IgD-negative memory B cell (primary cell): Measurements from ENCODE around the gene TRIM41. TPM values are rescaled to one million over a fixed set of nuclear protein-coding genes. Genes with fewer than 3 reads are reported as not detected.
"Not testable (repeated sequence)": the region's sequence is repeated elsewhere in the genome, so short reads cannot be mapped to it uniquely, and the experiment has no call there.

ENCODE experiments used
- H3K27ac Mint-ChIP-seq, 3 donors: one replicate each; pipeline ENCODE4 v1.8.0; 2020 to 2022; ENCODE audit warnings: mild to moderate bottlenecking in 3 of 3, mixed read lengths in 3 of 3, moderate library complexity in 1 of 3
- H3K27me3 Mint-ChIP-seq: one replicate; pipeline ENCODE4 v1.8.0; 2021; ENCODE audit warnings: mixed read lengths
- H3K36me3 Mint-ChIP-seq: one replicate; pipeline ENCODE4 v1.8.0; 2020; ENCODE audit warnings: mild to moderate bottlenecking, mixed read lengths
- H3K4me1 Mint-ChIP-seq, 3 donors: one replicate each; pipeline ENCODE4 v1.8.0; 2020 to 2022; ENCODE audit warnings: mixed read lengths in 3 of 3, mild to moderate bottlenecking in 1 of 3
- H3K4me3 Mint-ChIP-seq, 4 donors: one replicate each; pipeline ENCODE4 v1.8.0; 2020 to 2022; ENCODE audit warnings: mild to moderate bottlenecking in 4 of 4, mixed read lengths in 4 of 4, moderate library complexity in 3 of 4
- H3K9me3 Mint-ChIP-seq, 3 donors: one replicate each; pipeline ENCODE4 v1.8.0; 2020 to 2021; ENCODE audit warnings: mixed read lengths in 3 of 3, mild to moderate bottlenecking in 1 of 3
- polyA plus RNA-seq: library from polyadenylated mRNA; unstranded; fragments of 300-500 nt; fragmentation: Illumina TruSeq; gene quantifications from one replicate; pipeline ENCODE4 v1.2.3, GENCODE V29; 2021

TRIM41 gene
- polyA plus RNA-seq = 1.3 TPM

DNA sequence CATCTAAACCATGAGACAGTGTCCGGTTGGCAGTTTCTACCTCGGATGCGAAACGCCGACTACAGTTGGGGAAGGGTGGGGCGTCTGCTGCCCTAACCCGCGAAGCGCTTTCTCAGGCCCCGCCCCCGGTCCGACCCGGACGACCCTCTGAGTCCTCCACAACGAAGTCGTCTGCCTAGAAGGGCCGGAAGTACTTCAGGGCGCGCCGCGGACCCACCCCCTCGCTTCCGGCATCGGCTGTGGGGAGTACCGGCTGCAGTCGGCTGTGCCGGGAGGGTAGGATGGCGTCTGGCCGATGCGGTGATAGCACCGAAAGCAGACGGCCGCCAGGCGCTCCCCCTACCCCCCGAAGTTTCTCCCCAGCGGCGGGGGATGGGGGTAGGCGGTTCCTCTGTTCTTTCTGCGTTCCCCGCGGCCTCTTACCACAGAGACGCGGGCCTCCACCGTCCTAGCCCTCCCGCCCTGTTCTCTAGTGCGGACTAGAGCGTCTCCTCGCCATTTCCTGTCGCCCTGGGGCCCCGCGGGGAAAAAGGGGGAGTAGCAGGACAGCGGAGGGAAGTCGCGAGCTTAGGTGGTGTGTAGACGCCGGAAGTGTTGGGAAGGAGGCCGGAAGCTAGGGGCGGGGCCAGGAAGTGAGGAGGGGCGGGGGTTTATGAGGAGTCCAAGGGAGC is at the start of gene TRIM41:
Gene TRIM41 (plus strand): TSS at position 224 of the 671 bp plus-strand sequence. CDS start 719 bp downstream, outside the sequence.
- peaks cover 2% of the 10 kb centered on the region for H3K27me3 Mint-ChIP-seq
- H3K9me3 Mint-ChIP-seq = peaks cover 0 to 6% (median 0%) of the 10 kb centered on the region in 3 donors
- H3K4me3 Mint-ChIP-seq = peak within 1 kb of the TSS; percentile 94 to 99 (median 96)
- H3K36me3 Mint-ChIP-seq = peaks cover 3% of the 10 kb centered on the region
- peak within 1 kb of the TSS; percentile 99 to 100 (median 100) for H3K27ac Mint-ChIP-seq
- peaks cover 23 to 31% (median 31%) of the 10 kb centered on the region in 3 donors for H3K4me1 Mint-ChIP-seq

DNA sequence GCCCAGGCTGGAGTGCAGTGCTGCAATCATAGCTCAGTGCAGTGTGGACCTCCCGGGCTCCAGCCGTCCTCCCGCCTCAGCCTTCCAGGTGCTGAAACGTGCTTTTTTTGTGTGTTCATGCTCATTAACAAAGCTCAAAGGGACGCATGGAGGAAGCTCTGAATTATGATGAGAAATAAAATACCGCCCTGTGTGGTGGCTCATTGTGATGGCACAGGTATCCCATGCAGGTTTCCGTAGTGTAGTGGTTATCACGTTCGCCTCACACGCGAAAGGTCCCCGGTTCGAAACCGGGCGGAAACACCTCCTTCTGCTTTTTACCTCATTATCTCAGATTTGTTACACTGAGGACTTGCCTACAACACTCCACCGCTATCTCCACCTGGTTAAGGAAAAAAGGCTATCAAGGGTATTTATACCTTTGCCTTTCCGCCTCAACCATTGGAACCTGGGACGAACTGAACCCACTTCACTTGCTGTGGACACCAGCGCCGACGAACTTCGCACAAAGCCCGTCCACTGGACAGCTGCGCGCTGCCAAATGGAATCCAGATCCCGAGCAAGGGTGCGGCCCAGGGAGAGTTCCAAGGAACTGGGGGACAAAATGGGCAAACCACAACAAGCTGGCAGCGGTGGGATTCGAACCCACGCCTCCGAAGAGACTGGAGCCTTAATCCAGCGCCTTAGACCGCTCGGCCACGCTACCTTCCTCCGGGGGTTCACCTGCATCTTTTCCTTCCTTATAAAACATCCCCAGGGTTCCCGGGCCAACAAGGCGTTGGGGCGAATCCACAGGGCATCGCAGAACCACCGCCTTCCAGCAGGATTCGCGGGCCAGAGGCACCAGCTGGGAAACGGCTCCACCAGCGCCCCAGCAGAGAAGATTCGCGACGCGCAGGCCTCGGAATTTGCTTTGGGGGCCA is 49.4 kb upstream of the TRIM41 start:
- H3K9me3 Mint-ChIP-seq = peaks cover 0 to 6% (median 0%) of the 10 kb centered on the region in 3 donors
- H3K4me1 Mint-ChIP-seq = peaks cover 20 to 23% (median 21%) of the 10 kb centered on the region in 3 donors
- H3K27me3 Mint-ChIP-seq = peaks cover 34% of the 10 kb centered on the region
- H3K27ac Mint-ChIP-seq = peak overlapping the region; percentile 90 to 91 (median 90)
- peak overlapping the region; percentile 79 to 95 (median 87) for H3K4me3 Mint-ChIP-seq
- H3K36me3 Mint-ChIP-seq = peaks cover 11% of the 10 kb centered on the region

- Mint-ChIP-seq H3K36me3 (peaks cover 8% of the 10 kb centered on the region), H3K4me1 (peaks cover 11 to 18% (median 14%) of the 10 kb centered on the region in 3 donors), H3K27ac (peak overlapping the region in 1 of 3 donors; percentile 74), H3K27me3 (peaks cover 15% of the 10 kb centered on the region), H3K4me3 (peak overlapping the region in 2 of 4 donors; percentile 5 to 14), H3K9me3 (peaks cover 0 to 2% (median 0%) of the 10 kb centered on the region in 3 donors)
Measured at GRCh38 chr5:181176254-181176952, 46.7 kb upstream of the TRIM41 start.

DNA sequence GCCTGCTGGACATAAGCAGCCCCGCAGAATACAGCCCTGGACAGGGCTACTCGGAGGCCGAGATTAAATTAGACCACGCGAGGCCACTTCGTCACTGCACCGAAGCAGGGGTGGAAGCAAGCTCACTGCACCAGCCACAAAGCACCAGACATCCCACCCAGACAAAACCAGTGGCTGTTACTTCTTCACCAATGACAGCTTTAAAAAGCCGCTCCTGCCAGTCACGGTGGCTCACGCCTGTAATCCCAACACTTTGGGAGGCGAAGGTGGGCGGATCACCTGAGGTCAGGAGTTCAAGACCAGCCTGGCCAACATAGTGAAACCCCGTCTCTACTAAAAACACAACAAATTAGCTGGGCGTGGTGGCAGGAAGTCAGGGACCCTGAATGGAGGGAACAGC is 45.5 kb upstream of the TRIM41 start:
- Mint-ChIP-seq H3K27ac (peak overlapping the region in 1 of 3 donors; percentile 71), H3K4me1 (peaks cover 17 to 22% (median 19%) of the 10 kb centered on the region in 3 donors), H3K27me3 (peaks cover 13% of the 10 kb centered on the region)
- not testable (repeated sequence) for H3K36me3 Mint-ChIP-seq, H3K9me3 Mint-ChIP-seq, H3K4me3 Mint-ChIP-seq

- Mint-ChIP-seq H3K4me3 (peak overlapping the region; percentile 67 to 87 (median 84)), H3K27me3 (peaks cover 1% of the 10 kb centered on the region), H3K27ac (peak overlapping the region; percentile 87 to 96 (median 92)), H3K36me3 (peaks cover 2% of the 10 kb centered on the region), H3K4me1 (peaks cover 18 to 28% (median 20%) of the 10 kb centered on the region in 3 donors), H3K9me3 (no peaks in the 10 kb centered on the region)
Measured at GRCh38 chr5:181181650-181182565, 41.2 kb upstream of the TRIM41 start.

GRCh38 chr5:181182651-181183050 is 40.4 kb upstream of the TRIM41 start:
- Mint-ChIP-seq H3K4me1 (peaks cover 18 to 29% (median 23%) of the 10 kb centered on the region in 3 donors), H3K4me3 (peak overlapping the region; percentile 67 to 90 (median 84)), H3K27ac (peak overlapping the region; percentile 87 to 96 (median 94))

GRCh38 chr5:181184845-181185216 is 38.2 kb upstream of the TRIM41 start:
- peaks cover 6% of the 10 kb centered on the region for H3K36me3 Mint-ChIP-seq
- peaks cover 8% of the 10 kb centered on the region for H3K27me3 Mint-ChIP-seq
- peak overlapping the region; percentile 87 to 98 (median 94) for H3K4me3 Mint-ChIP-seq
- peaks cover 0 to 8% (median 0%) of the 10 kb centered on the region in 3 donors for H3K9me3 Mint-ChIP-seq
- H3K4me1 Mint-ChIP-seq = peaks cover 31 to 37% (median 31%) of the 10 kb centered on the region in 3 donors
- peak overlapping the region; percentile 87 to 98 (median 95) for H3K27ac Mint-ChIP-seq

More at GRCh38 chr5:181182651-181183050, 40.4 kb upstream of the TRIM41 start:
- no peaks in the 10 kb centered on the region for H3K36me3 Mint-ChIP-seq
- peaks cover 1% of the 10 kb centered on the region for H3K27me3 Mint-ChIP-seq
- H3K9me3 Mint-ChIP-seq = no peaks in the 10 kb centered on the region

- peak overlapping the region in 3 of 4 donors; percentile 47 to 98 (median 51) for H3K4me3 Mint-ChIP-seq
Measured at GRCh38 chr5:181185560-181185959, 37.5 kb upstream of the TRIM41 start.

DNA sequence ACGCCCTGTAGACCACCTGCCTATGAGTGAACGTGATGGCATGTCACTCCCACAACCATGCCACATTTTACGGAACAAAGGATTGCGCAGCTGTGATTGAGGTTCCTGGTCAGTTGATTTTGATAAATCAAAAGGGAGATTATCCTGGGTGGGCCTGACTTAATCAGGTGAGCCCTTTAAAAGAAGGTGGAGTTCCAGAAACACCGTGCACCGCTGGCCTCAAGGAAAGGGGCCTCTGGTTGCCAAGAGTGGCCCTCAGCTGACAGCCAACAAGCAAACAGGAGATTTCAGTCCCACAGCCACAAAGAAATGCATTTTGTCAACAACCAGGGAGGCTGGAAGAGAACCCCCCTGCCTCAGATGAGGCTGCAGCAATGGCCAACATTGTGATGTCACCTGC is 37.1 kb upstream of the TRIM41 start:
- H3K27me3 Mint-ChIP-seq = peaks cover 8% of the 10 kb centered on the region
- peak overlapping the region in 3 of 4 donors; percentile 18 to 98 (median 25) for H3K4me3 Mint-ChIP-seq
- H3K36me3 Mint-ChIP-seq = peaks cover 6% of the 10 kb centered on the region
- H3K4me1 Mint-ChIP-seq = peaks cover 31 to 37% (median 31%) of the 10 kb centered on the region in 3 donors
- H3K9me3 Mint-ChIP-seq = peaks cover 0 to 8% (median 0%) of the 10 kb centered on the region in 3 donors
- peak overlapping the region; percentile 68 to 100 (median 100) for H3K27ac Mint-ChIP-seq

More at GRCh38 chr5:181185560-181185959, 37.5 kb upstream of the TRIM41 start:
- Mint-ChIP-seq H3K4me1 (peaks cover 31 to 37% (median 31%) of the 10 kb centered on the region in 3 donors), H3K36me3 (peaks cover 6% of the 10 kb centered on the region), H3K27me3 (peaks cover 8% of the 10 kb centered on the region), H3K9me3 (peaks cover 0 to 8% (median 0%) of the 10 kb centered on the region in 3 donors), H3K27ac (peak overlapping the region in 1 of 3 donors; percentile 100)

GRCh38 chr5:181186986-181187499 is 36.0 kb upstream of the TRIM41 start:
- Mint-ChIP-seq H3K4me3 (peak overlapping the region in 3 of 4 donors; percentile 60 to 98 (median 98)), H3K27me3 (peaks cover 8% of the 10 kb centered on the region), H3K27ac (peak overlapping the region; percentile 99 to 100 (median 100)), H3K4me1 (peaks cover 29 to 34% (median 34%) of the 10 kb centered on the region in 3 donors), H3K36me3 (peaks cover 6% of the 10 kb centered on the region), H3K9me3 (peaks cover 0 to 14% (median 0%) of the 10 kb centered on the region in 3 donors)

GRCh38 chr5:181187500-181188213 is 35.4 kb upstream of the TRIM41 start:
- Mint-ChIP-seq H3K27ac (peak overlapping the region; percentile 99 to 100 (median 100)), H3K9me3 (peaks cover 0 to 14% (median 0%) of the 10 kb centered on the region in 3 donors), H3K4me3 (peak overlapping the region; percentile 91 to 99 (median 98)), H3K36me3 (peaks cover 6% of the 10 kb centered on the region), H3K4me1 (peaks cover 28 to 32% (median 30%) of the 10 kb centered on the region in 3 donors), H3K27me3 (peaks cover 8% of the 10 kb centered on the region)

- Mint-ChIP-seq H3K4me3 (peak overlapping the region; percentile 91 to 99 (median 98)), H3K9me3 (peaks cover 0 to 14% (median 0%) of the 10 kb centered on the region in 3 donors), H3K27ac (peak overlapping the region; percentile 99 to 100 (median 100)), H3K27me3 (peaks cover 8% of the 10 kb centered on the region), H3K4me1 (peaks cover 26 to 33% (median 29%) of the 10 kb centered on the region in 3 donors), H3K36me3 (peaks cover 6% of the 10 kb centered on the region)
Measured at GRCh38 chr5:181188700-181189362, 34.2 kb upstream of the TRIM41 start.
